ENCODE measurements around the gene KCNK1. TPM values are rescaled to one million over a fixed set of nuclear protein-coding genes. Genes with fewer than 3 reads are reported as not detected.

Gene KCNK1
- total and polyA plus RNA-seq, 8 donors = 2.3 to 7.5 (median 3.8) TPM

- no peak for FAIRE-seq
- WGBS, 2 donors = 95 to 98% methylated on average over 2 of the region's 2 CpGs
- TF ChIP-seq CTCF (IDR thresholded peaks at IDR 0.05) = no peak
Measured at GRCh38 chr1:233652526-233652925, 38.6 kb downstream of the KCNK1 start.

GRCh38 chr1:233654658-233655280, 40.9 kb downstream of the KCNK1 start:
- peak in 2 of 4 donors; percentile 35 to 39 for ATAC-seq
- Histone ChIP-seq H3K4me1 (no peaks in the 10 kb centered on the region), H3K27ac (no peak overlapping the region), H3K4me3 (no peak overlapping the region), H3K9me3 (no peaks in the 10 kb centered on the region), H3K27me3 (no peaks in the 10 kb centered on the region), H3K36me3 (no peaks in the 10 kb centered on the region)
- no peak for TF ChIP-seq CTCF (IDR thresholded peaks at IDR 0.05)
- WGBS, 2 donors = 81 to 89% methylated on average over 5 of the region's 5 CpGs
- intact Hi-C loops (cut with DNase I) = no loop called here
- no peak for FAIRE-seq
- DNase-seq = no peak

More at GRCh38 chr1:233652526-233652925, 38.6 kb downstream of the KCNK1 start:
- DNase-seq (no peak), ATAC-seq (no peak)
- no peaks in the 10 kb centered on the region for H3K27me3 ChIP-seq
- no peak overlapping the region for H3K27ac ChIP-seq
- intact Hi-C loops (cut with DNase I) = no loop called here
- no peaks in the 10 kb centered on the region for H3K4me1 ChIP-seq
- no peaks in the 10 kb centered on the region for H3K36me3 ChIP-seq
- H3K9me3 ChIP-seq = no peaks in the 10 kb centered on the region
- no peak overlapping the region for H3K4me3 ChIP-seq

GRCh38 chr1:233655301-233655740, 41.4 kb downstream of the KCNK1 start:
- FAIRE-seq = no peak
- no peaks in the 10 kb centered on the region for H3K9me3 ChIP-seq
- no peak for TF ChIP-seq CTCF (IDR thresholded peaks at IDR 0.05)
- intact Hi-C loops (cut with DNase I) = no loop called here
- no peaks in the 10 kb centered on the region for H3K36me3 ChIP-seq
- H3K4me1 ChIP-seq = no peaks in the 10 kb centered on the region
- H3K4me3 ChIP-seq = no peak overlapping the region
- DNase-seq = no peak
- H3K27me3 ChIP-seq = no peaks in the 10 kb centered on the region
- ATAC-seq = no peak
- no peak overlapping the region for H3K27ac ChIP-seq
- WGBS, 2 donors = 90 to 92% methylated on average over 4 of the region's 4 CpGs

GRCh38 chr1:233656032-233656635, 42.2 kb downstream of the KCNK1 start:
- ATAC-seq = peak; percentile 55 to 66 (median 62)
- Histone ChIP-seq H3K4me1 (no peaks in the 10 kb centered on the region), H3K36me3 (no peaks in the 10 kb centered on the region), H3K4me3 (no peak overlapping the region), H3K27ac (peak overlapping the region in 1 of 4 donors; percentile 11), H3K27me3 (no peaks in the 10 kb centered on the region), H3K9me3 (no peaks in the 10 kb centered on the region)
- no peak for TF ChIP-seq CTCF (IDR thresholded peaks at IDR 0.05)
- 47 to 50% methylated on average over 5 of the region's 5 CpGs for WGBS, 2 donors
- DNase-seq = peak in 1 of 6 donors; percentile 18
- intact Hi-C loops (cut with DNase I) = no loop called here
- no peak for FAIRE-seq

GRCh38 chr1:233656687-233657086, 42.8 kb downstream of the KCNK1 start:
- peak in 2 of 4 donors; percentile 21 to 36 for ATAC-seq
- TF ChIP-seq CTCF (IDR thresholded peaks at IDR 0.05) = no peak
- no peak for DNase-seq
- H3K9me3 ChIP-seq = no peaks in the 10 kb centered on the region
- no peak for FAIRE-seq
- H3K27me3 ChIP-seq = no peaks in the 10 kb centered on the region
- no peak overlapping the region for H3K4me3 ChIP-seq
- H3K36me3 ChIP-seq = no peaks in the 10 kb centered on the region
- WGBS, 2 donors = 76 to 85% methylated on average over 3 of the region's 3 CpGs
- intact Hi-C loops (cut with DNase I) = no loop called here
- H3K27ac ChIP-seq = peak overlapping the region in 1 of 4 donors; percentile 11
- no peaks in the 10 kb centered on the region for H3K4me1 ChIP-seq

Measured in pancreas (tissue), 10 donors.